Glomerular visceral epithelial cell (primary cell): ENCODE measurements around the gene HS3ST4.

Experiments used
- DNase-seq: peaks from one replicate; pipeline ENCODE4 v3.0.0-alpha.2; 2016; ENCODE audit errors: extremely low spot score

Gene HS3ST4

DNA sequence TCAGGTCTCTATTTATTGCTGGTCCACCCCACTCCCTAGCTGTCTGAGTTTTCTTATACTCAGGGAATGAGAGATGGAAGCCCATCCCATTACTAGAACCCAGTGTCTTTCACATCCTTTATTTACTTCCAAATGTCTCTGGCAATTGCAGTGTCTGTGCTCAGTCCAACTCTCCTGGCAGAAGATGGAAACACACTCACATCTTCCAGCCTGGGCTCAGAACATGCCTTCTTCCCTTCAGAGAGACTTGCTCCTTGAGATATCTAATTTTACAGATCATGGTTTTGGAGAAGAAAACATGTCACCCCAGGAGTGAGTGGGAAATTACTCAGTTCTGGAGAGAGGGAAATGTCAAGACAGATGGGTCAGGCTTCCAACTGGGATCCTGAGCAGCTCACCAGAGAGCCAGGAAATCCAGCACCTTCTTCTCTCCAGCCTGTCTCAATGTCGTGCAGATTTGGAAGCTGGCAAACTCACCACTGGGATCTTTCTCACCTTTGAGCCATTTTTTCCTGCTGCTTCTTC is 494.4 kb downstream of the HS3ST4 start:
- no peak for DNase-seq
